Stomach (tissue), 9 donors: ENCODE results near the gene GRIA1. TPM values are rescaled to one million over a fixed set of nuclear protein-coding genes. Genes with fewer than 3 reads are reported as not detected.

Source experiments
- DNase-seq, 2 donors: peaks; one replicate each; pipeline versions ENCODE4 v3.0.0 to v3.0.0-alpha.2; 2013 to 2019
- H3K27ac ChIP-seq, 5 donors: fragments of 200-600 bp in 4 of 5; sonication (generic) in 4 of 5; one replicate each; pipeline ENCODE4 v1.5.1; 2013 to 2019; ENCODE audit warnings: mild to moderate bottlenecking in 1 of 5, moderate library complexity in 1 of 5
- H3K27me3 ChIP-seq, 3 donors: fragments of 200-600 bp; sonication (generic); one replicate each; pipeline ENCODE4 v1.5.1; 2017 to 2019; ENCODE audit warnings: mixed run types in 1 of 3
- H3K36me3 ChIP-seq, 4 donors: fragments of 200-600 bp; sonication (generic); 1 replicate in 3 of 4; 2 replicates in 1 of 4; pipeline ENCODE4 v1.5.1; 2016 to 2019
- H3K4me1 ChIP-seq, 4 donors: fragments of 200-600 bp; sonication (generic); one replicate each; pipeline ENCODE4 v1.5.1; 2016 to 2019
- H3K4me3 ChIP-seq, 4 donors: fragments of 200-600 bp; sonication (generic) in 3 of 4; one replicate each; pipeline ENCODE4 v1.5.1; 2016 to 2019; ENCODE audit warnings: mild to moderate bottlenecking in 1 of 4
- H3K9me3 ChIP-seq, 4 donors: fragments of 200-600 bp; sonication (generic); one replicate each; pipeline ENCODE4 v1.5.1; 2016 to 2019
- CTCF ChIP-seq, 7 experiments: fragments of 450-650 bp in 4 of 7; fragments of 200-600 bp in 3 of 7; sonication (generic) in 3 of 7; IDR thresholded peaks; one replicate each; pipeline ENCODE4 v1.5.1; 2016 to 2019; ENCODE audit warnings: antibody characterized with exemption in 7 of 7, control low read depth in 2 of 7, mild to moderate bottlenecking in 1 of 7
- EP300 ChIP-seq: sonication (generic); formaldehyde crosslinking; IDR thresholded peaks from one replicate; pipeline ENCODE4 v1.6.1; 2017; ENCODE audit warnings: antibody characterized with exemption
- POLR2A ChIP-seq, 4 donors: fragments of 450-650 bp; IDR thresholded peaks; one replicate each; pipeline ENCODE4 v1.6.1; 2016; ENCODE audit warnings: antibody characterized with exemption in 4 of 4, control low read depth in 2 of 4, mild to moderate bottlenecking in 1 of 4, moderate library complexity in 1 of 4
- POLR2AphosphoS5 ChIP-seq, 3 donors: sonication (generic); formaldehyde crosslinking; IDR thresholded peaks; one replicate each; pipeline ENCODE4 v1.6.1; 2016; ENCODE audit warnings: antibody characterized with exemption in 3 of 3
- WGBS, 5 donors: extraction: QIAGEN DNeasy Blood & Tissue Kit in 3 of 5; methylation state at CpG; one replicate each; pipeline versions ENCODE4 v1.1.5 to v1.1.7; 2013 to 2018; 5-methylcytosine and 5-hydroxymethylcytosine counted together
- intact Hi-C: fragments of 100-400 bp; cut with DNase I; formaldehyde crosslinking; loops from one replicate; pipeline ENCODE4 v1.15.1; 2023; ENCODE audit warnings: low total_unique reads
- polyA plus RNA-seq, 3 donors: library from polyadenylated mRNA; stranded (reverse); fragments of 200-250 nt; gene quantifications; one replicate each; pipeline ENCODE4 v1.2.3, GENCODE V29; 2013
- total RNA-seq, 5 donors: library from RNA; depleted of rRNA; stranded (reverse); fragments of >200 nt; gene quantifications; one replicate each; pipeline versions ENCODE4 v1.1.0 to v1.2.3, GENCODE V29; 2014 to 2016
- donor health status: healthy with polysubstance abuse.
- donor health status: Bipolar disorder and iron deficiency.
- donor health status: healthy.

The GRIA1 gene
- total and polyA plus RNA-seq, 8 donors: 0.03 to 2.6 (median 0.29) TPM; not detected in 3

DNA sequence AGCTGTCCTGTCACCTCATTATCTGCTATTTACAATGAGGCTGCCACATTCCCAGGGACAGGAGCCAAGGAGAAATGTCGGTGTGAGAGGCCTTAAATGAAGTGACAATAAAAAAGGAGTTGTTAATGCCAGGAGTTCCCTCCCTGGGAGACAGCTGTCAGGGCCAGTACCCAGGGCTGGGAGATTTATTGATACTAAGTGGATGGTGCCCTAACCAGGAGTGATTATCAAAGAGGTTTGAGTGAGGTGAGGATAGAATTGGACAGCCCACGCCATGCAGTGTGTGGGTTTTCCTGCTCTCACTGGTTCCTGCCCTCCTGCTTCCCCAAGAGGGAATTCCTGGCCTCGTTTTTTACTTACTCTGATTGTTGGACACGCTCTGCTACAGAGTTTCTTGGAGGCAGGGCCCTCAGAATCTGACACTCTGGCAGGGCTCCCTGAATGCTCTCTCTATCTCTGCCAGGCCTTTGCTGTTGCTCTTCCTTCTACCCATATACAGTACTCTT is 150.8 kb downstream of the GRIA1 start:
- Histone ChIP-seq H3K27me3 (no peaks in the 10 kb centered on the region), H3K27ac (no peak overlapping the region), H3K4me3 (no peak overlapping the region), H3K36me3 (no peaks in the 10 kb centered on the region), H3K4me1 (no peaks in the 10 kb centered on the region), H3K9me3 (no peaks in the 10 kb centered on the region)
- WGBS, 5 donors: 31 to 42% (median 35%) methylated on average over 4 of the region's 4 CpGs
- intact Hi-C loops: no loop called here
- no peak for TF ChIP-seq CTCF (IDR thresholded peaks at IDR 0.05)
- no peak for TF ChIP-seq POLR2AphosphoS5 (IDR thresholded peaks at IDR 0.05)
- TF ChIP-seq EP300: no peak
- no peak for DNase-seq

DNA sequence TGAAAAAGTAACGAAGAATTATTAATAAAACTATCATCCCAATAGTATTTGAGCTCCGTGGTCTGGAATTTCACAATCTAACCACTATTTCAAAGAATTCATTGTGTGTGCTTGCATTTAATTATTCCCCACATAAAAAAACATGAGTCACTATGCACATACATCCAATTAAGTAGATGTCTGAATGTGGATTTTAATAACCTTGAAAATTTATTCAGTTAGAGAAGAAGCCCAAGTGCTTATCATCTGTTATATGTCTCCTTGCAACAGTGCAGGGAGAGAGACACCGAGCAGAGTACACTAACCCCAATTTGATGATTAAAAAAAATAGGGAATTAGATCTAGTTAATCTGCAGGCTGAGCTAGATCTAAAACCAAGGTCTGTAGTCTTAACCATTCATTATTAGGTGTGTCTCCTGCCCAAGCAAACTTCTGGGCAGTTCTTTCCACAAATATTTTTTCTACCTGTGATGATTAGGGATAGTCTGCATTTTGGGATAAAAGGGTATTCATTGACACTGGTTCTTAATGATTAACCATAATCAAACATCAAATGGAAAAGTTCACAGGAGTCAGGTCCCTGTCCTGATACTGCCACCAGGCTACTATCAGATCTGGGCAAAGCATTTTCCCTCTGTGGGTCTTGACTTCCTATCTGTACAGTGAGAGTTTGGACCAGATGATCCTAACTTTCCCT is 164.2 kb downstream of the GRIA1 start:
- H3K27ac ChIP-seq: no peak overlapping the region
- H3K4me1 ChIP-seq: no peaks in the 10 kb centered on the region
- no peak overlapping the region for H3K4me3 ChIP-seq
- WGBS, 5 donors: 66 to 78% (median 68%) methylated on average over 3 of the region's 3 CpGs
- H3K36me3 ChIP-seq: no peaks in the 10 kb centered on the region
- H3K9me3 ChIP-seq: no peaks in the 10 kb centered on the region
- no peak for TF ChIP-seq CTCF (IDR thresholded peaks at IDR 0.05)
- no peak for TF ChIP-seq POLR2A (IDR thresholded peaks at IDR 0.05)
- no peak for TF ChIP-seq EP300
- DNase-seq: no peak
- no peaks in the 10 kb centered on the region for H3K27me3 ChIP-seq
- intact Hi-C loops: no loop called here

DNA sequence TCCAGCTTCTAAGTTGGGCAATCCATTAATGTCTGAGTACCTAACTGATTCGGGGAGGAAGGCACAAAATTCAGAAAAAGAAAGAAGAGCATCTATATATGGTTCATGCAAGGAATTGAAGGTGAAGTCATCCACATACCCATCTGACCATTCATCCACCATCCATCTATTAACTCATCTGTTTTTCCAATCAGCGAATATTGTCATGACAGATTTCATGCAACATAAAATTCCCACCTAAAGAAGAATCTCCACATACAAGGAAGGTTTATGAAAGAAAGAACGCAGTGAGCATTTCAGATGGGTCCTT is 164.7 kb downstream of the GRIA1 start:
- no peaks in the 10 kb centered on the region for H3K27me3 ChIP-seq
- intact Hi-C loops: no loop called here
- DNase-seq: no peak
- no peaks in the 10 kb centered on the region for H3K4me1 ChIP-seq
- H3K36me3 ChIP-seq: no peaks in the 10 kb centered on the region
- WGBS, 5 donors: 70 to 84% (median 73%) methylated on average over 3 of the region's 3 CpGs
- H3K27ac ChIP-seq: no peak overlapping the region
- TF ChIP-seq POLR2A (IDR thresholded peaks at IDR 0.05): no peak
- H3K4me3 ChIP-seq: no peak overlapping the region
- H3K9me3 ChIP-seq: no peaks in the 10 kb centered on the region

DNA sequence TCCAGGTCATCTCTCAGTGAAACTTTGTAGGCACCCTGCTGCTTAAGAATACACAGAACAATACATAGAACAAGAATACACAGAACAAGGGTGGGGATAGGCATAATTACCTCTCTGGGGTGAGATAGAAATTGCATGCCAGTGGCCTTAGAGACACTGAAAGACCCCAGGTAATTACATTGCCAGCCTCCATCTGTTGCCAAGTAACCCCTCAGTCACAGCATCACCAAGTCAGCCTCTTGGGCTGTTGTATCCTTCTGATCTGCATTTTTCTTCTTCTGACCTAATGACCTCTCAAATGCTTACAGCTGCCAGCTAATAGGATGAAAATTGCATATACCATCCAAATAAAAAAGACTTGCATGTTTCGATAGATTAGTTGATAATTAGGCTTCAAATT is 167.7 kb downstream of the GRIA1 start:
- no peaks in the 10 kb centered on the region for H3K9me3 ChIP-seq
- 81 to 87% (median 83%) methylated on average over 1 of the region's 1 CpG for WGBS, 5 donors
- H3K27me3 ChIP-seq: no peaks in the 10 kb centered on the region
- TF ChIP-seq POLR2AphosphoS5 (IDR thresholded peaks at IDR 0.05) (no peak), POLR2A (IDR thresholded peaks at IDR 0.05) (no peak), CTCF (IDR thresholded peaks at IDR 0.05) (no peak), EP300 (no peak)
- no peak for DNase-seq
- no peaks in the 10 kb centered on the region for H3K4me1 ChIP-seq
- H3K36me3 ChIP-seq: no peaks in the 10 kb centered on the region
- intact Hi-C loops: no loop called here
- H3K4me3 ChIP-seq: no peak overlapping the region
- H3K27ac ChIP-seq: no peak overlapping the region

GRCh38 chr5:153658606-153659005 is 168.1 kb downstream of the GRIA1 start:
- H3K4me1 ChIP-seq: no peaks in the 10 kb centered on the region
- DNase-seq: no peak
- H3K36me3 ChIP-seq: no peaks in the 10 kb centered on the region
- H3K27me3 ChIP-seq: no peaks in the 10 kb centered on the region
- TF ChIP-seq POLR2AphosphoS5 (IDR thresholded peaks at IDR 0.05): no peak
- TF ChIP-seq POLR2A (IDR thresholded peaks at IDR 0.05): no peak
- TF ChIP-seq EP300: no peak
- no peak for TF ChIP-seq CTCF (IDR thresholded peaks at IDR 0.05)
- H3K4me3 ChIP-seq: no peak overlapping the region
- WGBS, 5 donors: 47 to 58% (median 51%) methylated on average over 5 of the region's 5 CpGs
- H3K27ac ChIP-seq: no peak overlapping the region
- intact Hi-C loops: no loop called here
- H3K9me3 ChIP-seq: no peaks in the 10 kb centered on the region
